ENCODE data around the gene ELAC2. TPM values are rescaled to one million over a fixed set of nuclear protein-coding genes. Genes with fewer than 3 reads are reported as not detected.

ELAC2 gene
- total RNA-seq, 4 donors from 2014 or later = 70.7 to 78.7 (median 76.2) TPM

DNA sequence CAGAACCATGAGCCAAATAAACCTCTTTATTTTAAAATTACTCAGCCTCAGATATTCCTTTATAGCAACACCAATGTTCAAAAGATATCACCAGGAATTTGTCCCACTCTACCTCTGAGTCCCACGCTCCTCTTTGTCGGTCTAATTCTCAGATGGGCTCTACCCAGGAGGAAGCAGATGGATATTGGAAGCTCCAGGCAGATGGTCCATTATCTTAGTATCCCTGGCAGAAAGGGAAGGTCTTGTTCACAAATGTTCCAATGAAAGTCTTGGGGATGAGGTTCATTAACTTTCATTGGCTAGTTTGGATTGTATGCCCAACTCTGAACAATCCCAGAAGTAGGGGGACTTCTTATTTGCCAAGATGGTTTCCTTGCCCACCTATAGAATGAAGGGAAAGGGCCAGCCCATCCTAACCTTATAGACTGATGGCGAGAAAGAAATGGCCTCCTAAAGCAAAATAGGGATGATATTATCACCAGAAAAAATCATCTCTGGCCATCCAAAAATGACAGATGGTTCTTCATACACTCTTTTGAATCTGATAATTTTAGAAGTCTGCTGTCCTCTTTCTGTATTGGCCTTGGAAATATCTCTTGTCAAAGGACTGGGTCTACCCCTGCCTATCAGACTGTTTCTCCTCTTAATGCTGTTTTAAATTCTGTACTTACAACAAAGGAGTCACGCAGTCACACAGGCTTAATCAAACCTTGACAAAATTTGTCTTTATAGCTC lies 21.3 kb upstream of the ELAC2 start:
- Histone ChIP-seq H3K4me3 (no peak overlapping the region), H3K27me3 (peaks cover 0 to 3% (median 0%) of the 10 kb centered on the region in 3 donors), H3K36me3 (no peaks in the 10 kb centered on the region), H3K27ac (no peak overlapping the region), H3K4me1 (no peaks in the 10 kb centered on the region), H3K9me3 (no peaks in the 10 kb centered on the region)
- ATAC-seq (no peak), DNase-seq (no peak)
- intact Hi-C loops (cut with DNase I; ENCODE audit: low total_unique reads) = no loop called here
- TF ChIP-seq POLR2A (IDR thresholded peaks at IDR 0.05) = no peak
- TF ChIP-seq, protein P1, sequence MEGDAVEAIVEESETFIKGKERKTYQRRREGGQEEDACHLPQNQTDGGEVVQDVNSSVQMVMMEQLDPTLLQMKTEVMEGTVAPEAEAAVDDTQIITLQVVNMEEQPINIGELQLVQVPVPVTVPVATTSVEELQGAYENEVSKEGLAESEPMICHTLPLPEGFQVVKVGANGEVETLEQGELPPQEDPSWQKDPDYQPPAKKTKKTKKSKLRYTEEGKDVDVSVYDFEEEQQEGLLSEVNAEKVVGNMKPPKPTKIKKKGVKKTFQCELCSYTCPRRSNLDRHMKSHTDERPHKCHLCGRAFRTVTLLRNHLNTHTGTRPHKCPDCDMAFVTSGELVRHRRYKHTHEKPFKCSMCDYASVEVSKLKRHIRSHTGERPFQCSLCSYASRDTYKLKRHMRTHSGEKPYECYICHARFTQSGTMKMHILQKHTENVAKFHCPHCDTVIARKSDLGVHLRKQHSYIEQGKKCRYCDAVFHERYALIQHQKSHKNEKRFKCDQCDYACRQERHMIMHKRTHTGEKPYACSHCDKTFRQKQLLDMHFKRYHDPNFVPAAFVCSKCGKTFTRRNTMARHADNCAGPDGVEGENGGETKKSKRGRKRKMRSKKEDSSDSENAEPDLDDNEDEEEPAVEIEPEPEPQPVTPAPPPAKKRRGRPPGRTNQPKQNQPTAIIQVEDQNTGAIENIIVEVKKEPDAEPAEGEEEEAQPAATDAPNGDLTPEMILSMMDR (IDR thresholded peaks at IDR 0.05 in 4 of 5, conservative IDR thresholded peaks at IDR 0.05 in 1 of 5) = no peak
- in situ Hi-C loops (cut with MboI; ENCODE audit: low sequenced_read_pairs in 4 of 4) = loop anchor here in 1 of 4 donors (25.0 kb wide), 1 partner anchor 98 kb away; no protein-coding TSS in a partner anchor

GRCh38 chr17:13036751-13037150 lies 18.9 kb upstream of the ELAC2 start:
- intact Hi-C loops (cut with DNase I; ENCODE audit: low total_unique reads) = no loop called here

DNA sequence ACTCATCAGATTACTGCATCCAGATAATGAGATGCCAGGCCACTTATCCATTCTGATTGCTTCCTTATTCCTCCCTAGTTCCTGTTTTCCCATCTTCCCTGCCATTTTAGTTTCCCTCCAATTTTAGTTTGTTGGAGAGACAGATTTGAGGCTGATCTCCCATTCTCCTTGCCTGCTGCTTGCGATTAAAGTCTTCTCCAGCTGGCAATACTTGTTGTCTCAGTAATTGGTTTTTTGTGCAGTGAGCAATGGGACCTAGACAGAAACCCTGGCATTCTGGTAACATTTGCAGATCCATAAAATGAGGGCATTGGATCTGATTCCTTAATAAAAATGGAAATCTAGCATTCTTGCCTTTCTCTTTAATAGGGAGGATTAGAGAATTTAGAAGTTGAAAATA lies 17.6 kb upstream of the ELAC2 start:
- intact Hi-C loops (cut with DNase I; ENCODE audit: low total_unique reads) (no loop called here), in situ Hi-C loops (cut with MboI; ENCODE audit: low sequenced_read_pairs in 4 of 4) (loop anchor here in 1 of 4 donors (25.0 kb wide), 1 partner anchor 102 kb away; no protein-coding TSS in a partner anchor)
- H3K9me3 ChIP-seq = no peaks in the 10 kb centered on the region
- H3K27me3 ChIP-seq = no peaks in the 10 kb centered on the region
- ATAC-seq (no peak), DNase-seq (no peak)
- no peak overlapping the region for H3K4me3 ChIP-seq
- H3K27ac ChIP-seq = no peak overlapping the region
- no peaks in the 10 kb centered on the region for H3K36me3 ChIP-seq
- no peaks in the 10 kb centered on the region for H3K4me1 ChIP-seq
- TF ChIP-seq, protein P1 (IDR thresholded peaks at IDR 0.05 in 4 of 5, conservative IDR thresholded peaks at IDR 0.05 in 1 of 5) = no peak
- no peak for TF ChIP-seq POLR2A (IDR thresholded peaks at IDR 0.05)

More at GRCh38 chr17:13036751-13037150, 18.9 kb upstream of the ELAC2 start:
- no peak overlapping the region for H3K4me3 ChIP-seq
- in situ Hi-C loops (cut with MboI; ENCODE audit: low sequenced_read_pairs in 4 of 4) = loop anchor here in 1 of 4 donors (25.0 kb wide), 1 partner anchor 101 kb away; no protein-coding TSS in a partner anchor
- ATAC-seq = no peak
- no peak for DNase-seq
- TF ChIP-seq POLR2A (IDR thresholded peaks at IDR 0.05) = no peak
- H3K4me1 ChIP-seq = no peaks in the 10 kb centered on the region
- H3K27ac ChIP-seq = no peak overlapping the region
- no peaks in the 10 kb centered on the region for H3K27me3 ChIP-seq
- H3K36me3 ChIP-seq = no peaks in the 10 kb centered on the region
- no peaks in the 10 kb centered on the region for H3K9me3 ChIP-seq

DNA sequence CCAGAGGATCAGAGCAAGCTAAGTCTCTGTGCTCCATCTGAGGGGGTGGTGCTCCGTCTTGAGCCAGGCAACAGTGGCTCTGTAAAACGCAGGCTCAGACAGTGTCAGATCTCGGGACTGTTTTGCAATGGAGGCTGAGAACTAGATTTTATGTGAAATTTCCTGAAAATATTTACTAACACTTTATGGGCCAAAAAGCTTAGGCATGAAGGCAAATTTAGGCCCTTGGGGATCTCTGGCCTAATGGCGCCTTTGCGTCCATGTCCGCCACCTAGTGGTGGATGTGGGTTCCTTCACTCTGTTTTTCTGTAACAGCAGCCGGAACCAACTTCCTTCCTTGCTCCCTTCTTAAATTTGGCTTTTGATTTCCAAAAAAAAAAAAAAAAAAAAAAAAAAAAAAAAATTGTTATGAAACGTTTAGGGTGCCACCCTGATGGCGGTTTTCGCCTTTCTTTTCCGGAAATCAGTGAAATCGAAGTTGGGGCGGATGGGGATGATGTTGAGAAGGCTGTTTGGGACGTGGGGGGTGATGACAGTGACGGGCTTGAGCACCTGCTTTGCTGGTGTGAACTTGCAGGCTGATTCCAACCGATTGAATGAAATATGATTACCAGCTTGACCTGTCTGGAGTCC lies 14.0 kb upstream of the ELAC2 start:
- H3K36me3 ChIP-seq = no peaks in the 10 kb centered on the region
- TF ChIP-seq, protein P1 (IDR thresholded peaks at IDR 0.05 in 4 of 5, conservative IDR thresholded peaks at IDR 0.05 in 1 of 5) = peak; percentile 14 to 76 (median 51)
- no peak for TF ChIP-seq POLR2A (IDR thresholded peaks at IDR 0.05)
- peaks cover 0 to 3% (median 0%) of the 10 kb centered on the region in 3 donors for H3K27me3 ChIP-seq
- DNase-seq (peak; percentile 5 to 28), ATAC-seq (peak; percentile 62 to 63)
- in situ Hi-C loops (cut with MboI; ENCODE audit: low sequenced_read_pairs in 4 of 4) = loop anchor here in 1 of 4 donors (25.0 kb wide), 1 partner anchor 105 kb away; no protein-coding TSS in a partner anchor
- H3K4me1 ChIP-seq = no peaks in the 10 kb centered on the region
- no peaks in the 10 kb centered on the region for H3K9me3 ChIP-seq
- H3K27ac ChIP-seq = no peak overlapping the region
- intact Hi-C loops (cut with DNase I; ENCODE audit: low total_unique reads) = no loop called here
- H3K4me3 ChIP-seq = no peak overlapping the region
